Astrocyte (in vitro differentiated cells and primary cell): ENCODE data around the gene CADM1.

ENCODE experiments used
- EZH2 ChIP-seq: IDR thresholded peaks from 2 replicates; pipeline ENCODE4 v1.6.1; 2012; ENCODE audit warnings: mild to moderate bottlenecking, low read length, inconsistent platforms; ENCODE audit not compliant: insufficient read depth
- TF ChIP-seq, protein P1 (sequence below): IDR thresholded peaks from 2 replicates; pipeline ENCODE4 v1.5.1; 2011; ENCODE audit warnings: low read depth, mild to moderate bottlenecking, inconsistent platforms, low read length, moderate library complexity; ENCODE audit not compliant: insufficient read depth

DNA sequence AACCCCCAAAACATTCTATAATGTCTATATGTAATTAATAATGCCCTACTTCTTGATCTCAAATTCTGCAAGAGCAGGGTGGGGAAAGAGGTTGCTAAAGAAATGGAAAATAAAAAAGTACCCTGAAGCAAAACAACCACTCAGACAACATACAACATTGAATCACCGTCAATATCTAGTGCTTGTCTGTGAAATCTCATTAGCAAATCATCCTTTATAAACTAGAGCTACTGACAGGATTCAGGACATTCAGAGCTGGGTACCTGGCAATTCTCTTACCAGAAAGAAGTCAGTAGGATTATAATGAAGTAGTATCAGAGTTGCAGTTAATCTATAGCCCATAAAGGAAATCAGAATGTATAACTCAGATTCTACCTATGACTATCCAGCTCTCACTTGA, 143.2 kb downstream of the CADM1 start:
- TF ChIP-seq, protein P1, sequence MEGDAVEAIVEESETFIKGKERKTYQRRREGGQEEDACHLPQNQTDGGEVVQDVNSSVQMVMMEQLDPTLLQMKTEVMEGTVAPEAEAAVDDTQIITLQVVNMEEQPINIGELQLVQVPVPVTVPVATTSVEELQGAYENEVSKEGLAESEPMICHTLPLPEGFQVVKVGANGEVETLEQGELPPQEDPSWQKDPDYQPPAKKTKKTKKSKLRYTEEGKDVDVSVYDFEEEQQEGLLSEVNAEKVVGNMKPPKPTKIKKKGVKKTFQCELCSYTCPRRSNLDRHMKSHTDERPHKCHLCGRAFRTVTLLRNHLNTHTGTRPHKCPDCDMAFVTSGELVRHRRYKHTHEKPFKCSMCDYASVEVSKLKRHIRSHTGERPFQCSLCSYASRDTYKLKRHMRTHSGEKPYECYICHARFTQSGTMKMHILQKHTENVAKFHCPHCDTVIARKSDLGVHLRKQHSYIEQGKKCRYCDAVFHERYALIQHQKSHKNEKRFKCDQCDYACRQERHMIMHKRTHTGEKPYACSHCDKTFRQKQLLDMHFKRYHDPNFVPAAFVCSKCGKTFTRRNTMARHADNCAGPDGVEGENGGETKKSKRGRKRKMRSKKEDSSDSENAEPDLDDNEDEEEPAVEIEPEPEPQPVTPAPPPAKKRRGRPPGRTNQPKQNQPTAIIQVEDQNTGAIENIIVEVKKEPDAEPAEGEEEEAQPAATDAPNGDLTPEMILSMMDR = no peak
- no peak for TF ChIP-seq EZH2
